HL-60/S4 treated with phorbol 12-myristate 13-acetate at 8.2 ng/mL for 4 days and 3 days (cell line): ENCODE measurements around the gene PHACTR3.

ENCODE experiments used
- in situ Hi-C: fragments of 300-500 bp; cut with MboI; formaldehyde crosslinking; loops from 2 replicates; pipeline ENCODE4 v1.15.0; 2022; ENCODE audit warnings: low sequenced_read_pairs

PHACTR3 gene

DNA sequence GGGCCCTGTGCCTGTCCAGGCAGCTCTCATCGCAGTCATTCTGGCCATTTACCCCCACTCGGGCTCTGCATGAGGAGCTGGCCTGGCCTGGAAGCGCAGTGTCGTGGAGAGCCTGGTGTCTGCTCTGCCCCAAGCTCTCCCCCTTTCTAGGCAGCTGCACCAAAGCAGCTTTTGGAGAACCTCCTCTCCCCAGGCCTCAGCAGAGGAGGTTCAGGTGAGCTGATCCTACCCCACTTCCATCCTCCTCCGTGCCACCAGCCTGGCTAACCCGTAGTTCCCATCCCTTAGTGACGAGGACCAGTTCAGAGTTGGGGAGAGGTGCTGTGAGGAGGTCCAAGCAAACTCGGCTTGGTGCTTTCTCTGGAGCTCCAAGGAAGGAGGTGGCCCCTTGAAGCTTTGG lies 30.5 kb upstream of the PHACTR3 start:
- in situ Hi-C loops, result no loop called here

DNA sequence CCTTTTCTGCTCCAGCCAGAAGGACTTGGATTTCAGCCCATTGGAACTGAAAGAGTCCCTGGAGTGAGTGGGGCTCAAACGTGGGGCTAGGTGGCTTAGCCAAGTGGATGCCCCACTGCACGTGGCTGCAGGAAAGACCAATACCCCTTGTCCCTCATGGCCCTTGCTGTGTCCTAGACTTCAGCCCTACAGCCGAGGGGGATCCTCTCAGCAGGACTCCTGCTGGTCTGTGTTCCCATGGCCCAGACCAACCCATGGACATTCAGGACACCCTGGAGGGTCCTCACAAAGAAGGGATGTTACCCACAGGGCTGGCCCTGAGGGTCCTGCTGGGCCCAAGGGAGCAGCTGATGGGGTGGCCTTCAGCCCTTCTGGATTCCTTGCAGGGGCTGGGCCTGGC lies 30.0 kb upstream of the PHACTR3 start:
- in situ Hi-C loops, result no loop called here

DNA sequence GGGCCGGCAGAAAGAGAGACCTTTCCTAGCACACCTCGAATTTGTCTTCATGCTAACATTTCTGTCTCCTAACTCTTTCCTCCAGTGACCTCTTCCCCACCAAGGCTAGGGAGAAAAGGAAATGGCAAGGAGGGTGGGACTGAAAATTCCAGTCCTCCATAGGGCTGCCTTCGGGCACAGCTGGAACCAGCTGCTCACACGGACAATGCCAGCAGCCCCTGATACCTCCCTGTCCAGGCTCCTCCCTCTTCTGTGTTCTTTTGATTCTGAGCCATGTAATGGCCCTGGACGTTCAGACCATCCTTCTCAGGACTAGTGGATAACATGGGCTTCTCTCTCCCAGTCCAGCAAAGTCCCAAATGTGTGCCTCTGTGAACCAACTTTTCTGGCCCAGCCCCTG lies 29.1 kb upstream of the PHACTR3 start:
- in situ Hi-C loops, result no loop called here

DNA sequence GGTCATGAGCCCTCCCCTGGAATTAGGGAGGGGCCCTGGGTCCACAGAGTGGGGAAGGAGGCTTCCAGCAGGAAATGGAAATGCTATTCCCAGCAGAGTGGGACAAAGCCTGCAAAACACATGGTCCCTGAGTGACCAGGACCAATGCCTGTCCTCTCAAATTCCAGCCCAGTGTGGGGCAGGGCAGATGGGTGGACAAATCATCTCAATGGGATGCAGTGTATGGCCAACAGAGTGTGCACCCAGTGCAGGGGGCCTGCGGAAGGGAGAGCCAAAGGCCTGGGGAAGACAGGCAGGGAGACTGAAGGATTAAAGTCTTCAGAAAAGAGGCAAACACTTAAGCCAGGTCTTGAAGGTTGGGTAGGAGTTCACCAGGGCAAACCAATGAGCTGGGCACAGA lies 28.7 kb upstream of the PHACTR3 start:
- in situ Hi-C loops, result no loop called here

DNA sequence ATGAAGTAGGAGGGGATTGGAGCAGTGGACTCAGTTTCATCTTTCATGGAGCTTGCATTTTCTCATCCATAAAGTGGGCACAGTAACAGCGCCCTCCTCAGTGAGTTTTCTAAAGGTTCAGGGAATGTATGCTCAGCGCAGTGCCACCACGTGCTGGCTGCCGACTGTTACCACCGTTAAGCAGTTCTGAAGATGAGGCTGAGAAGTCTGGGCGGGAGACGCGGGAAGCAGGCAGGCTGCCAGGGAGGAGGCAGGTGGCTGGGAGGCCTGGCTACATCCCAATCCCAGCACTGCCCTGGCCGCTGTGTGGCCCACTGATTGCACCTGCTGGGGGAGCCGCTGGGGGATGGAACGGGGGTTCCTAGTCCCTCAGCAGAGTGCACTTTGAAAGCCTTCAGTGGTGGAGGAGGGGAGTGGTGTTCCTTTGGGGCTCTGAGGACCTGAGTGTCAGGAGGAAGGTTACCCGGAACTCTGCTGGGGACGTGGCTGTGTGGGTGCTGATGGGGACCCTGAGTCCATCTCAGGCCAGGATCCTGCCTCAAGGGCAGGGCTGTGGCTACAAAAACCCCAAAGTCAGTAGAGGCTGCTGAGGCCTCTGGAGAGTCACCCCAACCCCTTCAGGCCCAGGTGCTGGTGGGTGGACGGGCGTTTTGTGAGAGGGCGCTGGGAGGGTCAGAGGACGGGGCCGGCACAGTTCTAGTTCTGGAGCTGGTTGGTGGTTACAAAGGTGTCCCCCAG lies 28.0 kb upstream of the PHACTR3 start:
- in situ Hi-C loops, result no loop called here

DNA sequence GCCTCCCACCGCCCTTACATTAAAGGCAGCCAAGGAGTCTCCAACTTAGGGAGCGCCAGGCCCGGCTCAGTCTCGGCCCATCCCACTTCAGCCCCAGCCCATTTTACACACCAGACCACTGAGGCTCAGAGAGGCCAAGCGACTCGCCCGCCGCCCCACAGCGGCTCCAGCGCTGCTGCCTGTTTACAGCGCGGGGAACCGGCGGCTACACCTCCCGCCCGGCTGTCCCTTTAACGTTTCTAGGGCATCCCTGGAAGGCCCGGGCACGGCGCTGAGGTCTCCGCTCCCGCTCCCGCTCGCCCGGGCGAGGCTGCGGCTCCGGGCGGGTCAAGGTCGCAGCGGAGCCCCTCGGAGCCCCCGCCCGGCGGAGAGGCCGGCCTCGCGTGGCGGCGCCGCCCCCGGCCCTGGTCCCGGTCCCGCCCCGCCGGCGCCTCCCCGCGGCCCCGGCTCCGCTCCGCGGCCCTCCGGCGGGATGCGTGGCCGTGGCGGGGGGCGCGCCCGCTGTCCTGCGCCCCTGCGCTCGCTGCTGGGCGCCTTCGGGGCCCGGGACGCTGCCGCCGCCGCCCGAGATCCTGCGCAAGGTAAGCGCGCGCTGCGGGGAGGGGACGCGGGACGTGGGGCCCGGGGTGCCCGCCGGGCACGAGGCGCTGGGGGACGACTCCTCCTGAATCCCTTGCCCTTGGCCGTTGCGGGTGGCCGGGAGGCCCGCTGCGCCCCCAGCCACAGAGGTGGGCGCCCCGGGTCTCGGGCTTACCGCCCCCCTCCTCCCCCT lies 27.1 kb upstream of the PHACTR3 start:
- in situ Hi-C loops, result no loop called here

DNA sequence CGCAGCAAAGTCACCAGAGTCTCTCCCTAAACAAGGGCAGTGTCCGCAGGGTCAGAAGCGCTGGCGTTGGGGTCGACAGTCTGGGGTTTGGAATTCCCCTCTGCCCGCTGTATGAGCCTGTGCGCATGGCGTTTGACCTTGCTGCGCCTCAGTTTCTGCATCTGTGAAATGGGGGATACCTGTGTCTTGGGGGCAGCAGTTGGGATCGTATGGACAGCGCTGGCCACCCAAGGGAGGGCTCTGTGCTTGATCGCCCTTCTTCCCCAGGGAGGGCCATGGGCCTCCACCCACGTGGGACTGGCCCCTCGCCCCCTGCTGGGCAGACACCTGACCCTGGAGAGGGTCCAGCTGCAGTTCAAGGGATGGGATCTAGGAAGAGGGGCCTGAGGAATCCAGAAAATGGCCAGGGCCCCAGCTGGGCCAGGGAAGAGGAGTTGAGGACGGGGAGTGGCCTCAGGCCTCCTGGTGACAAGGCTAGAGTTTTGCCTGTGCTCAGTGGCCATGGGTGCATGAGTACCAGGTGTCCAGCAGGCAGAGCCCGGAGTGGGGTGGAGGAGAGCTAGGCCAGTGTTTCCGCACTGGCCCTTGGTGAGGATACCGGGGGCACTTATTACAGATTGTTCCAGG lies 26.4 kb upstream of the PHACTR3 start:
- in situ Hi-C loops, result no loop called here

DNA sequence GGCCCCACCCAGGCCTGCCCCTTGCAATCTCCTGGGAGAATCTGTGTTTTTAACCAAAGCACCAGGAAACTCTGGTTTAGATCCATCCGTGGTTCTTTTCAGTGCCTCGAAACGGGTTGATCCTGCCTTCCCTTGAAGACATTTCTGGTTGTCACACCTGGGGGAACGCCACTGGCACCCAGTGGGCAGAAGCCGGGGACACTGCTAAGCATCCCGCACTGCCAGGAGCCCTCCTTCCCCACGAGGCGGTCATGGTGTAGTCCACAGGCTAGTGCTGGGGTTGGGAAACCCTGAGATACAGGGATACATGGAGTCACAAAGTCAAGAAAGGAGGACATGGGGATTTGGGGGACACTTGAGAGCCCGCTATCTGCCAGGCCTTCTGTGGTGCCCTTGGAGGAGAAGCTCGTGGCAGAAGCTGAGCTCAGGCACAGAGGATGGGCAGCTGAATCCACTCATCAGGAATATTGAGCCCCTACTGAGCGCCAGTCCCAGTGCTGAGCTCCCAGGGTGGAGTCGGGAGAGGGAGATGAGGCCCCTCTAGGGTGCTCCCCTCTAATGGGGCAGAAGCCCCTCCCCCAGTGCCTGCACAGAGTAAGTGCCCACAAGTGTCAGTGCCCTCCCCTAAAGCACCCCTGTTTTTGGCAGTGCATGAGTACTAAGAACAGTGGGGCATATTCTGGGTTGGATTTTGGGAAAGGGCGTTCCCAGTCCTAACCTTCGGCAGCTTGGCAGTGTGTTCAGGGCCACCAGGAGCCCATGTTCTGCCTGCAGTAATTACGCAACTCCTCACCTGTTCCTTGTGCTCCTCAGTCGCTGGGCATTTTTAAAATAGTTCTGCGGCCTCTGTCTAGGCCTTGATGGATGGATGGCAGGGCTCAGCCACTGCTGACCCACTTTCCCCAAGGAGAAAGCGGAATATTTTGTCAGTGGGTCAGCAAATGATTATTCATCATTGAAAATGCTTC lies 25.6 kb upstream of the PHACTR3 start:
- in situ Hi-C loops, result no loop called here

DNA sequence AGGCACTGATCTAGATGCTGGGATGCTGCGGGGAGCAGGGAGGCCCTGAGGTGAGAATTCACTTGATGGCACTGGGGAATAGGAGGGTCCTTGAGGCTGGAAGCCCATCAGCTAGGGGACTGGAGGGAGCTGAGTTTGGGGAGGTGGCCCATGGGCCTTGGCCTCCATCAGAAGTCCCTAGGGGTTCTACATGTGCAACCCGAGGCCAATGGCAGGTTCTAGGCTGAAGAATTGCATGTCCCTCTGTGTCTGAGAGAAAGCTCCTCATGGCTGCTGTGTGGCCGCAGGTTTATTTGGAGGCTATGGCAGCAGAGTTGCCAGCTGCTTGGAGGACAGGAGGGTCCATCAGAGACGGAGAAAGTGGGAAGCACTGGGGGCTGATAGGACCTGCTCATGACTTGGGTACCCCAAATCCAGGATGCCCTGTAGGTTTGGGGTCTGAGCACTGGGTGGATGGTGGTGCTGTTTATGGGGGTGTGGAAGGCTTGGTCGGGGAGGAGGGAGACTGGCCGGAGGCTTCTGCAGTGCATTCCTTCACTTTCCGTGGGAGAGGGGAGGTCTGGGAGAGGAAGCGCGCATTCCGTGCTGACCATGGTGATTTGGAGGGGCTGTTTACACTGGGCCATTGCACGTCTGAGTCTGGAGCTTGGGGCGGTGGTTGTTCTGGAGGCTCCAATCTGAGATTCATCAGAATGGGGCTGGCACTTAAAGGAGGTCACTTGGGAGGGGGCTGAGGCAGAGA lies 24.8 kb upstream of the PHACTR3 start:
- in situ Hi-C loops, result no loop called here

DNA sequence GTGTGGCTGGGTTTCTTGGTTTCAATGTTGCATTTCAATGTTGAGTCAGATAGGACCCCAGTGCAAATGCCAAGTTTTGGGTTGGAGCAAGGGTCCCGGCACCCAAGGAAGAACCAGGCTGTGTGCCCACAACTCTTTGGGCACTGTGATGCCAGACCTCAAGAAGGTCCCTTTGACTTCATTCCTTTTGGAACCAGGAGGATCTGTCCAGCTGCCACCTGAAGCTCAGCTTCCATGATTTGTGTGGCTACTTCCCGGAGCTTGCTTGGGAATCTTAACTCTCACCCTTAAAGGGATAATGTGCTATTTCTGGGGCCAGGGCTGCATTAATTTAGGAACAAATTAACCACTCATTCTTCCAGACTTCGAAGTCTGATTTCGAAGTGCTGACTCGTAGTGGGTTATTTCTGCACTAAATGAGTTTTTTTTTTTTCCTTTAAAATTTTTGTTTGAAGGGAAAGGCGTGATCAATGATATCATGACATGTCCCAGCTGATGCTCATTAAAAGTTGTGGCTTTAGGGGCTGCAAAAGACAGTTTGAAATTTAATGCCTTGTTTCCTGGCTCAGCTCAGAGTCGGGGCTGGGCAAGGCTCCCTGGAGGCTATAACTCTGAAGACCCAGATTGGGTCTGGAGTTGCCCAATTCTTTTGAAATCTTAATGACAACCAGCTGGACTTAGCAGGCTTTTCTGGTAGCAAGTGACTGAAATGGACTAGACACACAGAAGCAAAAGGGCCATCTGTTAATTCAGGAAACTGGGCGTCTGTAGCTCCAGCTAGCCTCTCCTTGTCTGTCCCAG lies 24.0 kb upstream of the PHACTR3 start:
- in situ Hi-C loops, result no loop called here

DNA sequence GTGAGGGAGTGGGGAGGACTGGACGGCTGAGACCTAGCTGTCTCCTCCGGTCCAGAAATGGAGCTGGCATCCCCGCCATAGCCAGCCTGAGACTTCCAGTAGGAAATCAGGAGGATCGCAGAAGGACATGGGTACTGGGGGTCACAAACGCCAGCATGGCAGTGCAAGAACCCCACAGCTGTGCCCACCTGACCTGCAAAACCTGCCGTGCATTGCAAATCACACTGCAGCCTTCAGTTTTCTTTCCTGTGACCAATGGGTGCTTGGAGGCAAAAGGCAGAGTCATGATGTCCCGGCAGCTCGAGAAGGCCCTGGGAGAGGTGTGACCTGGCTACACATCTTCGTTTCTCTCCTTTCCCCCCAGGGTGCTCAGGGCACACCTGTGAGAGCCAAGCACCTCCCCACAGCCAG lies 23.3 kb upstream of the PHACTR3 start:
- in situ Hi-C loops, result no loop called here

DNA sequence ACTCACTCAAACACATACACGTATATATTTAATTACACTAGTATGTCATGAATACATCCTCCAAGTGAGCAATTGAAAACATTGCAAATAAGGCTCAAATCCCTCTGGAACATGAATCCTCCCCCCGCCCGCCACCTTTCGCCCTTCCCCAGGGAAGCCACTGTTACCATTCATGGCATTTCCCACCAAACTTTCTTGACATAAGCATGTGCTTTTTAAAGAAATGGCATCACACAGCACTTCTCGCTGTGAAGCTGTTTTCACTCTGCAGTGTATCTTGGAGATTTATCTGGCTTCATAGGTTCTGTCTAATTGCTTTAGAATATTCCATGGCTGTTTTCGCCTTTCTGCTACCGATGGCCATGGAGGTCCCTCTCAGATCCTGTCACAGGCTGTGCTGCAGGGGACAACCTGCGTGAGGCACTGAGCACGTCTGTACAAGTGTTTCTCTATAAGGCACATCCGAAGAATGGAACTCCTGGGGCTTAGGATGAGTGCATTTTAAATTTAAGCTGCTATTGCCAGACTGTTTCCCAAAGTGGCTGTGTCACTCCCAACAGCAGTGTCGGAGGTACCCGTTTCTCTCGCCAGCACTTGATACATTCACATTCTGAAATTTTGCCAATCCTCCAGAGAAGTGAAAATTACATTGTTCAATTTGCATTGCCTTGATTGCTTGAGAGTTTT lies 22.2 kb upstream of the PHACTR3 start:
- in situ Hi-C loops, result no loop called here

DNA sequence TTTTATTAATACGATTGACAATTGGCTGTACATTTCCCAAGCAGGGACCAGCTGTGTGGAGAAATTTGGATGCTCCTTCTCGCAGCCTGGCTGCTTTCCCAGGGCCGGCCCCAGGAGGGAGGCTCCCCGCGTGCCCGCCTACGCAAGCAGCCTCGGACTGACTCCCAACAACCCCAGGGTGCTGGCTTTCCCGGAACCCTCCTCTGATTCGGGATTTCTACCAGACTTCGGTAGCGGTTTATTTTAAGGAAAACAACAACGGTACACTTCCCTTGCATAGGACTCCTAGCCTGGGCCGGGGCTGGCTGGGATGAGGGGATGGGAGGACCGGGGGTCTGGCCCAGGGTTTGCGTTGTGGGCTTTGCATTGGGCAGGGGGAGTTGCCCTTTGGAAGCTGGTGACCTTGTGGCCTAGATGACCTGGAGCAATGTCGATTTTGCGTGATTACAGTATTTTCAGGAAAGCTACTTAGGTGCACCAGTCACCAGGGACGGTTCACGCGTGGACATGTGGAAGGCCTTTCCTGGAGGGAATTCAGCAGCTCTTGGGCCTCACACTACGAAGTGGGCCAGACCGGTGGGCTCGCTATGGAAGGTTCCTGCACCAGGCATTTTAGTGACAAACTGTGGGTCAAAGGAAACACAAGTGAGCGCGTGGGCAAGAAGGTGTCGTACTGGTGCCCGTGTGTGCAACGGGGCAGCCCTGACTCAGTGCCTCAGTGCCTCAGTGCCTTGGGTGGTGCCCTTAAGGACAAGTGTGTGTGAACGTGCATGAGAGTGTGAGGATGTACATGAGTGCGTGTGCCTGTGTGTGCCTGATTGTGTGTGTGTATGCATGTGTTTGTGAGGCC lies 20.7 kb upstream of the PHACTR3 start:
- in situ Hi-C loops, result no loop called here

DNA sequence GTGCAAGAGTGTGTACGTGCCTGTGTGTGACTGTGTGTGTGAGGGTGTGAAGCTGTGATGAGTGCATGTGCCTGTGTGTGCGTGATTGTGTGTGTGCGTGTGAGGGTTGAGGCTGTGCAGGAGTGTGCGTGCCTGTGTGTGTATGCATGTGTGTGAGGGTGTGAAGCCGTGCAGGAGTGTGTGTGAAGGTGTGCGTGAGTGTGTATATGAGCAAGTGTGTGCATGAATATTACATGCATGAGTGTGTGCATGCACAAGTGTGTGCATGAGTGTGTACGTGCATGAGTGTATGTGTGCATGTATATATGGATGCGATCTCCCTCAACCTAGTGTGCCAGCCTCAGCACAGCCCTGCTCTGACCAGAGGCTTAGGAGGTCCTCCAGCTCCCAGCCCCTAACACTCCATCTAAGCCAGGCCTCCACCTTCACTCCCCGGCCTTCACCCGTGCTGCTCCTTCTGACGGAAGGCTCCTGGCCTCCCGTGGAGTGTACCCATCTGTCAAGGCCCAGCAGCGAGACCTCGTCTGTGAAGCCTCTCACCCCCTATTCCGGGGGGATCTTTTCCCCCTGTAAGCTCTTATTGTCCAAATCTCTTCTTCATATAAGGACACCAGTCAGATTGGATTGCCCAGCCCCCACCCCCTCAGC lies 19.9 kb upstream of the PHACTR3 start:
- in situ Hi-C loops, result no loop called here

DNA sequence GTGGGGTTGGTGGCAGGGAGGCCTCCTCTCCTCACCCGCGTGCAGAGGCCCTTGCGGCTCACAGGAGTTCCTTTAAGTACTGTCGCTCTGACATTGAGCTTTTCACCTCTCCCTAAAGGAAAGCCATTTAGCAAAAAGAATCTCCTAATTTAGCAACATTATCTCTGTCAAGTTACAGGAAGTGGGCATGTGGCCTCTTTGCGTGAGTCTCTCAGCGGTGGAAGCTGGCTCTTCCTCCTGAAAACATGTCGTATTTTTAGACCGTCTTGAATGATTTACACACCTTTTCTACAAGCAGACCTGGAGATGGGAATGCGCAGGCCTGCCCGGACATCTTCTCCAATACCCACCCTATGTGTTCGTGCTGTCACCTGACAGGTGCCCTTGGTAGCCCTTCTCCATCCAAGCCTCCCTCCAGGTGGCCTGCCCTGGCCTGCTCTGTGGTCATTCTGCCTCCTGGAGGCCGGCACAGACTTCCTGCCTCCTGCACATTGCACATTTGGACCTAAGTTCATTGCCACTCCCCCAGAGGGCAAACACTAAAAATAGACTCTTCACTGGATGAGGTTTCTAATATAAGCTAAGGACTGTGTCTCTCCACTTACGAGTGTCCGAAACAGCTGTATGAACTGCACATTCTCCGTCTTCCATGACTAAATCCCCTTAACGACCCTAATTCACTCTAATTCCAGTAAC lies 18.5 kb upstream of the PHACTR3 start:
- in situ Hi-C loops, result no loop called here

DNA sequence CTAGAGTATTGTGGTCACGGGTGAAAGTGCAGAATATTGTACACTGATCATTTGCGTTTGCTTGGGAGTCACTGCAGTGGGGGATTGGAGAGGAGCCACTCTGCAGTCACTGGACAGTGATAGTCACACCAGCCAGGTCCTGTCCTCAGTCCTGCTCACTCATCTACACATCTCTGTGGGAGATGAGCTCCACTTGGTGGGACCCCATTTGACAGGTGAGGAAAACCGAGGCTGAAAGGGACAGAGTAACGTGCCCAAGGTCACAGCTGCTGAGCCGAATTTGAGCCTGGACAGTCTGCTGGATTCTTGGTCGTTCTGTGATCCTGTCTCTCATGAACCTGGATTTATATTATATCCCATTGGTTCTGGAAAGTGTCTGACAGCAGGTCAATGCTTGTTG lies 17.7 kb upstream of the PHACTR3 start:
- in situ Hi-C loops, result no loop called here

DNA sequence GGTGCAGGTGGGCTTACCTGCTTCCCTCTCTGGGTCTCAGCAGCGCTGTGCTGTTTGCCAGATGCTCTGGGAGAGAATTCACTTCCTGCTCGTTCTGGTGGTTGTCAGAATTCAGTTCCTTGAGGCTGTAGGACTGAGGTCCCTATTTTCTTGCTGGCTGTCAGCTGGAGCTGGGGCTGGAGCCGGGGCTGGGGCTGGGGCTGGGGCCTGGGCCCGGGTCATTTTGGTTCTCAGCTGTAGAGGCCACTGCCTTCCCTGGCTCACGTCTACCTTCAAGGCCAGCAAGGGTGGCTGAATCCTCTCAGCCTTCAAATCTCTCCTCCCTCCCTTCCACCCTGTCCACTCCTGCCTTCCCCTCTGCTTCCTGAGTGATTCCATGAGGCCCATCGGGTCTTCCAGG lies 16.8 kb upstream of the PHACTR3 start:
- in situ Hi-C loops, result no loop called here
